Dermis blood vessel endothelial cell (primary cell): ENCODE data around the gene FGF12. TPM values are rescaled to one million over a fixed set of nuclear protein-coding genes. Genes with fewer than 3 reads are reported as not detected.

Experiments used
- DNase-seq: peaks from one replicate; pipeline ENCODE4 v3.0.0; 2010
- total RNA-seq: library from RNA; depleted of rRNA; stranded (reverse); fragments of >200 nt; gene quantifications from 2 replicates; pipeline ENCODE4 v1.2.3, GENCODE V29; 2014

Gene FGF12
- total RNA-seq, 1 donor from 2014 or later: 1.2 TPM

GRCh38 chr3:192332386-192333291 is 394.7 kb downstream of the FGF12 start:
- DNase-seq: no peak

DNA sequence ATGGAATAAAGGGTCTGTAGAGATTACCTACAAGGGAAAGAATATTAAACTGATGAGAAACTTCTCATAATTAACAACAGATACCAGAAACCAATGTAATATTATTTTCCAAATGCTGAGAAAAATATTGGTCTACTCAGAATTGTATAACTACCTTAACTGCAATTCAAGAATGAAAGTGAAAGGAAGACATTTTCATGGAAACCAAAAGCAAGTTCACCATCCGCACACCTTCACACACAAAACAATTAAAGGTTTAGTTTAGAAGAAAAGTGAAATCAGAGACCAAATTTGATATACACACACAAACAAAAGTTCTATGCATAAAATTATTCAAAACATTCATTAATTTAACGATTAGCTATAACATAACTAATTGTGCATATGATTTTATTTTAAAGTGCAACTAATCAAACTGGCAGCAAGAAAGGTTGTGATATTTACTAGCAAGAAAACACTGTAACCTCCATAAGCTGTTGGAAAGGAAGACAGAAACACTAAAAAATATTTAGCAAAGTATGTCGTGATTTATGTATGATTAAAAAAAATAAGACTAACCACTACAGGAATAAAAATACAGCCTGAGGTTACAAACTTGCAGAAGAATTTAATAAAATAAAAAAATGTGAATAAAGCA is 395.5 kb downstream of the FGF12 start:
- no peak for DNase-seq

GRCh38 chr3:192326656-192327055 is 400.7 kb downstream of the FGF12 start:
- no peak for DNase-seq

DNA sequence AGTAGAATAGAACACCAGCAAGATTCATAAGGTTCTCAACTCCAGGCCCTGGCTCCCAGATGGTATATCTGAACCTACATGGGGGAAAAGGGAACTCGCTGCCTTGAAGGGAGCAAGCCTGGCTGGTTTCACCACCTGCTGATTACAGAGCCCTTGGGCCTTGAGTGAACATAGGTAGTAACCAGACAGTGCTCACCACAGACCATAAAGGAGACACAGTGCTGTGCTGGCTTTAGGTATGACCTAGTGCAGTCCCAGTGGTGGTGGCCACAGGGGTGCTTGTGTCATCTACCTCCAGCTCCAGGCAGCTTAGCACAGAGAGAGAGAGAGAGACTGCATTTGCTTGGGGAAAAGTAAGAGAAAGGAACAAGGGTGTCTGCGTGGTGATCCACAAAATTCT is 409.8 kb downstream of the FGF12 start:
- DNase-seq: no peak

GRCh38 chr3:192313605-192314004 is 413.7 kb downstream of the FGF12 start:
- no peak for DNase-seq

DNA sequence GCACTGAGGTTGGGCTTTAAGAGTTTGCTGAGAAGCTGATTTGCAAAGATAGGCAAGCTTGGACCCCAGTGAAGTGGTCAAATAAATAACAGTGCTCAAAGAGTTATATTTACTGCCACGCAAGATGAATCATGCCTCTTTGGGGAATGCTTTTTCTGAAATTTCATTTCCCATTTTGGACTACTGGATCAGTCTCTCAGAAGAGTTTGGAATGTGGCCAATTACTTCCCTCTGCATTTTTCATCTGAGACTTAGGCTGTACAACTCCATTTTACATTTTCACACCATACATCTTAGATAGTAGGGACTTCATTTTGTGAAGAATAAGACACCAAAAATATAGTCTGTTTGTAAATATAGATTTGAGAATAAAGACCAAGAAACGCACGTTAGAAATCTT is 419.7 kb downstream of the FGF12 start:
- DNase-seq: no peak

- no peak for DNase-seq
Observed at GRCh38 chr3:192303235-192303634, 424.1 kb downstream of the FGF12 start.

- no peak for DNase-seq
Observed at GRCh38 chr3:192302721-192303120, 424.6 kb downstream of the FGF12 start.

- no peak for DNase-seq
Observed at GRCh38 chr3:192299921-192300320, 427.4 kb downstream of the FGF12 start.

DNA sequence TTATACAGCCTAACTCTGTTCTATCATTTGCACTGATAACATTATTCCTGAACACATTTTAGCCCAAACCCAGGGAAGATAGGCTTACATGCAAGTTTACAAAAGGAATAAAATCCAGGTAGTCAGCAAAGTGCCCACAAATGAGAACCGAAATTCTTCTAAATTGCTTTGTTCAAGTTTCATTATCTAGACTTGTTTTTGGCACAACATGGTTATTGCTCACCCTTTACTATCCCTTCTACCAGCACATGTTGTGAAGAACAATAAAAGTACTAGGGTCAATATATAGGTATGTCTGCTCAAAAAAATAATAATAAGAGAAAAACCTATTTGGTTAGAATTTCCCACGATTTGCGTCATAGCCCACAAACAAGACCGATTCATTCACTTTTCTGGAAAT is 430.5 kb downstream of the FGF12 start:
- DNase-seq: no peak

DNA sequence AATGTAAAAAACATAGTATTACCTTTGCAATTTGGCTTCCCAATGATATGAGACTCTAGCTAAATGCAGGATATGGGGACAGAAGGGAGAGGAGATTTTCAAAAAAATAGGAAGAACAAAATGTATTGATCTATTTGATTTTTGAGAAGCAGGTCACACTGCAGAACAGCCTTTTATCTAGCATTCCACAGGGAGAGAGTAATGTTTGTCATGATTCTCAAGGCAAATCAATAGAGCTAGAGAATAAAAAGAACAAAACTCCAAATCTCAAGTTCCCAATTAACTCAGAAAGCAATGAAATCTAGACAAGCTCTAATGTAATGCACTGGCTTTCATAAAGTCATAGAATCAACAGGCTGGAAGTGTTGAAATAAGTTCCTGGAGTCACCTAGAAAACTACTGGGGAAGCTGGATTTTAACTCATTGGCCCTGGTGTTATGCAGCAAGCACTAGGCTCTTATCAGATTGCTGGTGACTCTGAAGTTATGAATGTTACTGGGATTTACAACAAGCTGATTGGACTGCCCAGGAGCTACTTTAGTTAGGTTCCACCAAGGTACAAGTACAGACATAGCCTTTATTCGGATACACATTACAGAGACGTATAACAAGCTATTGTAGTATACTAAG is 442.8 kb downstream of the FGF12 start:
- DNase-seq: no peak

- no peak for DNase-seq
Observed at GRCh38 chr3:192281207-192281880, 446.0 kb downstream of the FGF12 start.

DNA sequence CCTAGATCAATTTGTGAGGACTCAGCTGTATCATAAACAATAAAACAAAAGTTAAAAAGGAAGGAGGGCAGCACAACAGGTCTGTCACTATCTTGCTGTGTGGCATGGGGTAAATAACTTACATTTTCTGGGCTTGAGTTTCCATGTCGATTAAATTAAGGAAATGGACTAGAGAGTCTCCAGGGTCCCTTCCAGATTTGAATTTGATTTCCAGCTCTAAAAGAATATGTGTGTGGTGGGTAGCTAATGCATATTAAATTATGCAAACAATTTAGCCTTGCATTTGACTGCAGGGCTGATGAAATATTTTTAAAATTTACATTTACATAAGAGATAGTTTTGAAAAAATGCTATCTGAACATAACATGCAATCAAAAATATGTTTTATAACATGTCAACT is 447.7 kb downstream of the FGF12 start:
- DNase-seq: no peak

- no peak for DNase-seq
Observed at GRCh38 chr3:192277477-192277876, 449.9 kb downstream of the FGF12 start.

- no peak for DNase-seq
Observed at GRCh38 chr3:192275741-192276355, 451.5 kb downstream of the FGF12 start.

- DNase-seq: no peak
Observed at GRCh38 chr3:192273697-192274010, 453.7 kb downstream of the FGF12 start.

DNA sequence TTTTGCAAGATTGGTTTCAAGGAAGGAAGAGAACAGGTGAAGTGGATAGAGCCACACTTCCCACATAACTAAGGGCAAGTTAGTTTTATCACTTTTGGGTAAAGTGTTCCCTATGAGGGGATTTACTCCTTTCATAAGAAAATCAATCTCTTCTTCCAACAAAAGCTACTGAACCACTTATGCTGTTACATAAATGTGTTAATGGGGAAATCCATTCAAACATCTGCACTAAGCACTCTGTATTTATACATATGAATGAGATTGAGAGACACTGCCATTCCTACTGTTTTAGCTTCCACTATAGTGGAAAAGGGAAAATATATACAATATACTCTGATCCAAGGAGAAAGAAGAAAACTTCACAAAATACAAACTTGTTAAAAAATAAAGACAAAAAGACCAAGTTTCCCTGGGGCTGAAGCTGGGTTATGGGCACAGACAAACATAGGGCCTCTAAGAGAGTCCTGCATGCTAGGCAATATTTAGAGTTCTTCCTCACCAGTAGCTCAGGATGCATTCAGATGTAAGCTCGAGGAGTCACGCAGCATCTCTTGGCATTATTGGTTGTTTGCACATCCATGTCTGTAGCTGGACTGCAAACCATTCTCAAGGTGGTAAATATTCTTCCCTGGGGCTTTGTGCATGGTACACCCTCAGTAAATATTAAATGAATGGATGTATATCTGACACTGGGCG is 454.2 kb downstream of the FGF12 start:
- no peak for DNase-seq

- no peak for DNase-seq
Observed at GRCh38 chr3:192262001-192262400, 465.3 kb downstream of the FGF12 start.

- no peak for DNase-seq
Observed at GRCh38 chr3:192261135-192261534, 466.2 kb downstream of the FGF12 start.

- DNase-seq: no peak
Observed at GRCh38 chr3:192260116-192261010, 467.0 kb downstream of the FGF12 start.

DNA sequence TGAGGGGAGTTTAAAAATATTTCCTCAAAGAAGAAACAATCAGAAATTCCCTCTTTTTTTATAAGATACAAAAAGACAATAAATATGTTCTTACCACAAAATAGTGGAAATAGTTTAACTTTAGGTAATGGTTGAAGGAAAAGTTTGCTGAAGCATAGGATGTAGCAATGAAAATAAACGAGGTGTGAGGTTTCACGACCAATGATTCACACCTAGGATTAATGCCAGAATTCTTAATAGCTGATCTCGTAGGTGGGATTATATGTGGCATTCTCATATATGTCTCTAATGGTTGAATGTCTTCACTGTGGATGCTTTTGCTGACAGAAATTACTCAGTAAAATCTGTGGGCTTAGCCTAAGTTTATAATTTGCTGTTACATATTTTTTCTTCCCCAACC is 467.7 kb downstream of the FGF12 start:
- no peak for DNase-seq
